ENCODE data around the gene EHBP1. TPM values are rescaled to one million over a fixed set of nuclear protein-coding genes. Genes with fewer than 3 reads are reported as not detected.

EHBP1 gene
- polyA plus RNA-seq, 3 donors, result 4.2 to 6.1 (median 6.0) TPM

DNA sequence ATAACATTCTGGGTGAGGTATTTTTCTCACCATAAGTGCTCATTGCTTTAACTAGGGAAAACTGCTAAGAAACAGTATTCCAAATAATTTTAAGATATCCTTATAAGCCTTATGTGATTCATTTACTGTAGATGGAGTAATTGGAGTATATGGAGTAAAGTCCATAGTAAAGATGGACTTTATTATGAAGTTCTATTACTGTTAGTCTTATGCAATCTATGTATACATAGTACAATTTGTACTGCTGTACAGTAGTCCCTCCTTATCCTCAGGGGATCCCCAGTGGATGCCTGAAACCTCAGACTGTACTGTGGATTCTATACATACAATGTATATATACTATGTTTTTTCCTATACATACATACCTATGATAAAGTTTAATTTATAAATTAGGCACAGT, 304.0 kb downstream of the EHBP1 start:
- Mint-ChIP-seq H3K36me3 (peaks cover 8 to 12% of the 10 kb centered on the region in 2 donors), H3K4me1 (no peaks in the 10 kb centered on the region), H3K9me3 (no peaks in the 10 kb centered on the region), H3K27ac (no peak overlapping the region), H3K4me3 (no peak overlapping the region), H3K27me3 (ENCODE audit: low read depth in 3 of 3) (no peaks in the 10 kb centered on the region)
- H4K20me1 ChIP-seq (ENCODE audit: insufficient read depth, low read length), result no peaks in the 10 kb centered on the region
- H3K36me3 ChIP-seq (replicated peaks in 1 of 2; ENCODE audit: control insufficient read depth in 1 of 2, insufficient read depth in 2 of 2, low read length in 2 of 2), result no peaks in the 10 kb centered on the region
- DNase-seq, result no peak
- no peaks in the 10 kb centered on the region for H3K79me2 ChIP-seq (ENCODE audit: insufficient read depth, low read length)
- no peaks in the 10 kb centered on the region for H3K4me1 ChIP-seq (ENCODE audit: control insufficient read depth in 1 of 2, insufficient read depth in 2 of 2, low read length in 2 of 2)
- H3K9ac ChIP-seq (ENCODE audit: insufficient read depth, low read length, poor library complexity, severe bottlenecking), result no peak overlapping the region
- TF ChIP-seq, protein P1, sequence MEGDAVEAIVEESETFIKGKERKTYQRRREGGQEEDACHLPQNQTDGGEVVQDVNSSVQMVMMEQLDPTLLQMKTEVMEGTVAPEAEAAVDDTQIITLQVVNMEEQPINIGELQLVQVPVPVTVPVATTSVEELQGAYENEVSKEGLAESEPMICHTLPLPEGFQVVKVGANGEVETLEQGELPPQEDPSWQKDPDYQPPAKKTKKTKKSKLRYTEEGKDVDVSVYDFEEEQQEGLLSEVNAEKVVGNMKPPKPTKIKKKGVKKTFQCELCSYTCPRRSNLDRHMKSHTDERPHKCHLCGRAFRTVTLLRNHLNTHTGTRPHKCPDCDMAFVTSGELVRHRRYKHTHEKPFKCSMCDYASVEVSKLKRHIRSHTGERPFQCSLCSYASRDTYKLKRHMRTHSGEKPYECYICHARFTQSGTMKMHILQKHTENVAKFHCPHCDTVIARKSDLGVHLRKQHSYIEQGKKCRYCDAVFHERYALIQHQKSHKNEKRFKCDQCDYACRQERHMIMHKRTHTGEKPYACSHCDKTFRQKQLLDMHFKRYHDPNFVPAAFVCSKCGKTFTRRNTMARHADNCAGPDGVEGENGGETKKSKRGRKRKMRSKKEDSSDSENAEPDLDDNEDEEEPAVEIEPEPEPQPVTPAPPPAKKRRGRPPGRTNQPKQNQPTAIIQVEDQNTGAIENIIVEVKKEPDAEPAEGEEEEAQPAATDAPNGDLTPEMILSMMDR (IDR thresholded peaks at IDR 0.05), result no peak
- H3K9me3 ChIP-seq (replicated peaks in 1 of 2; ENCODE audit: control insufficient read depth in 1 of 2, insufficient read depth in 1 of 2, low read length in 2 of 2), result no peaks in the 10 kb centered on the region
- H2AFZ ChIP-seq (ENCODE audit: insufficient read depth, low read depth, low read length, poor library complexity, severe bottlenecking), result no peak overlapping the region
- H3K4me2 ChIP-seq (replicated peaks; ENCODE audit: extremely low read depth, low read length, poor library complexity, severe bottlenecking), result no peak overlapping the region
- H3K4me3 ChIP-seq (replicated peaks in 1 of 3; ENCODE audit: low read depth in 2 of 3, low read length in 3 of 3), result no peak overlapping the region
- H3K27ac ChIP-seq (ENCODE audit: low read depth in 1 of 2, low read length in 2 of 2), result no peak overlapping the region
- intact Hi-C loops (cut with micrococcal nuclease), result no loop called here
- no peaks in the 10 kb centered on the region for H3K27me3 ChIP-seq (ENCODE audit: control insufficient read depth in 2 of 2, insufficient read depth in 2 of 2, low read length in 2 of 2)

DNA sequence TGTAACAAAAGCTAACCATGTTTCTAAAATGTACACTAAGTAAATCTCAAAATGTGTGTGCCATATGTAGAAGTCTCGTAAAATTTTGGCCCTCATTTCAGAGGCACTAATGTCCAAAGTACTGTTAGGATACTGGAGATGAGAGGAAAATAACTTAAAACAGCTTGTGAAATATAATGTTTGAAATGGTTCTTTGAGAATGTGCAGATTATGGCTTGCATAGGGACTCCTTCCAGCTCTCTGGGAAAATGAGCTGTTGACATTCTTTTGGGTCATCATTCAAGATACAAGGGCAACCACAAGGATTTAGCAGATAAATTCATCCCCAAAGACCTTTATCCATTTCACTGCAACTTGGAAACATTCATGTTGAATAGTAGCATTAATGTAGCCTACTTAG, 307.0 kb downstream of the EHBP1 start:
- no peaks in the 10 kb centered on the region for H3K4me1 Mint-ChIP-seq
- no peak for DNase-seq
- no CpG with 5 or more reads among the region's 1 CpG for WGBS (ENCODE audit: insufficient coverage)

More for the DNA sequence above, 307.0 kb downstream of the EHBP1 start:
- no peak overlapping the region for H2AFZ ChIP-seq (ENCODE audit: insufficient read depth, low read depth, low read length, poor library complexity, severe bottlenecking)
- no peaks in the 10 kb centered on the region for H3K79me2 ChIP-seq (ENCODE audit: insufficient read depth, low read length)
- Mint-ChIP-seq H3K9me3 (no peaks in the 10 kb centered on the region), H3K27me3 (ENCODE audit: low read depth in 3 of 3) (peaks cover 0 to 2% (median 0%) of the 10 kb centered on the region in 3 donors), H3K4me3 (no peak overlapping the region), H3K36me3 (peaks cover 7 to 18% of the 10 kb centered on the region in 2 donors), H3K27ac (no peak overlapping the region)
- intact Hi-C loops (cut with micrococcal nuclease), result no loop called here
- H3K9ac ChIP-seq (ENCODE audit: insufficient read depth, low read length, poor library complexity, severe bottlenecking), result no peak overlapping the region
- H3K4me2 ChIP-seq (replicated peaks; ENCODE audit: extremely low read depth, low read length, poor library complexity, severe bottlenecking), result no peak overlapping the region
- no peak overlapping the region for H3K4me3 ChIP-seq (replicated peaks in 1 of 3; ENCODE audit: low read depth in 2 of 3, low read length in 3 of 3)
- H3K9me3 ChIP-seq (replicated peaks in 1 of 2; ENCODE audit: control insufficient read depth in 1 of 2, insufficient read depth in 1 of 2, low read length in 2 of 2), result no peaks in the 10 kb centered on the region
- H3K27ac ChIP-seq (ENCODE audit: low read depth in 1 of 2, low read length in 2 of 2), result no peak overlapping the region
- no peaks in the 10 kb centered on the region for H3K27me3 ChIP-seq (ENCODE audit: control insufficient read depth in 2 of 2, insufficient read depth in 2 of 2, low read length in 2 of 2)
- H3K4me1 ChIP-seq (ENCODE audit: control insufficient read depth in 1 of 2, insufficient read depth in 2 of 2, low read length in 2 of 2), result no peaks in the 10 kb centered on the region
- H4K20me1 ChIP-seq (ENCODE audit: insufficient read depth, low read length), result no peaks in the 10 kb centered on the region
- no peaks in the 10 kb centered on the region for H3K36me3 ChIP-seq (replicated peaks in 1 of 2; ENCODE audit: control insufficient read depth in 1 of 2, insufficient read depth in 2 of 2, low read length in 2 of 2)
- TF ChIP-seq, protein P1 (IDR thresholded peaks at IDR 0.05), result no peak

All from CD14-positive monocyte (primary cell).